Gastroesophageal sphincter (tissue), 4 donors: ENCODE measurements around the gene PHF23. TPM values are rescaled to one million over a fixed set of nuclear protein-coding genes. Genes with fewer than 3 reads are reported as not detected.

Source experiments
- ATAC-seq: fragments of 150-250 bp; one replicate; pipeline ENCODE4 v1.9.1; 2016; ENCODE audit warnings: mild to moderate bottlenecking, moderate library complexity
- H3K27ac ChIP-seq, 4 donors: fragments of 200-600 bp; sonication (generic) in 3 of 4; 1 replicate in 3 of 4; 2 replicates in 1 of 4; pipeline ENCODE4 v1.5.1; 2016 to 2019
- H3K27me3 ChIP-seq: fragments of 200-600 bp; sonication (generic); one replicate; pipeline ENCODE4 v1.5.1; 2019
- H3K36me3 ChIP-seq, 2 donors: fragments of 200-600 bp; sonication (generic); one replicate each; pipeline ENCODE4 v1.5.1; 2019; ENCODE audit warnings: control low read depth in 1 of 2
- H3K4me1 ChIP-seq, 3 donors: fragments of 200-600 bp; sonication (generic); 1 replicate in 2 of 3; 2 replicates in 1 of 3; pipeline ENCODE4 v1.5.1; 2016 to 2019; ENCODE audit warnings: control low read depth in 2 of 3
- H3K4me3 ChIP-seq, 2 donors: fragments of 200-600 bp; sonication (generic); one replicate each; pipeline ENCODE4 v1.5.1; 2019; ENCODE audit warnings: mild to moderate bottlenecking in 1 of 2, moderate library complexity in 1 of 2
- H3K9me3 ChIP-seq, 3 donors: fragments of 200-600 bp; sonication (generic); one replicate each; pipeline ENCODE4 v1.5.1; 2017 to 2019; ENCODE audit warnings: control low read depth in 2 of 3
- EP300 ChIP-seq: sonication (generic); formaldehyde crosslinking; IDR thresholded peaks from one replicate; pipeline ENCODE4 v1.6.1; 2017; ENCODE audit warnings: antibody characterized with exemption, mild to moderate bottlenecking
- POLR2A ChIP-seq, 2 donors: fragments of 450-650 bp; IDR thresholded peaks; one replicate each; pipeline ENCODE4 v1.6.1; 2017; ENCODE audit warnings: antibody characterized with exemption in 2 of 2, mild to moderate bottlenecking in 2 of 2, moderate library complexity in 1 of 2
- POLR2AphosphoS5 ChIP-seq: sonication (generic); formaldehyde crosslinking; IDR thresholded peaks from one replicate; pipeline ENCODE4 v1.6.1; 2017; ENCODE audit warnings: antibody characterized with exemption
- WGBS, 2 donors: methylation state at CpG; one replicate each; pipeline ENCODE4 v1.1.5; 2018; ENCODE audit warnings: low coverage in 1 of 2; 5-methylcytosine and 5-hydroxymethylcytosine counted together
- total RNA-seq, 4 donors: library from RNA; depleted of rRNA; stranded (reverse); fragments of >200 nt; gene quantifications; one replicate each; pipeline ENCODE4 v1.1.0, GENCODE V29; 2016
- TF ChIP-seq, protein P1 (sequence below), 4 experiments: fragments of 200-600 bp in 2 of 4; fragments of 450-650 bp in 2 of 4; sonication (generic) in 1 of 4; IDR thresholded peaks; one replicate each; pipeline ENCODE4 v1.5.1; 2017 to 2019; ENCODE audit warnings: antibody characterized with exemption in 4 of 4, mild to moderate bottlenecking in 2 of 4, moderate library complexity in 2 of 4

The PHF23 gene
- total RNA-seq, 4 donors from 2014 or later, result 29.4 to 38.2 (median 31.0) TPM

- H3K27ac ChIP-seq, result no peak overlapping the region
- TF ChIP-seq EP300, result no peak
- TF ChIP-seq, protein P1, sequence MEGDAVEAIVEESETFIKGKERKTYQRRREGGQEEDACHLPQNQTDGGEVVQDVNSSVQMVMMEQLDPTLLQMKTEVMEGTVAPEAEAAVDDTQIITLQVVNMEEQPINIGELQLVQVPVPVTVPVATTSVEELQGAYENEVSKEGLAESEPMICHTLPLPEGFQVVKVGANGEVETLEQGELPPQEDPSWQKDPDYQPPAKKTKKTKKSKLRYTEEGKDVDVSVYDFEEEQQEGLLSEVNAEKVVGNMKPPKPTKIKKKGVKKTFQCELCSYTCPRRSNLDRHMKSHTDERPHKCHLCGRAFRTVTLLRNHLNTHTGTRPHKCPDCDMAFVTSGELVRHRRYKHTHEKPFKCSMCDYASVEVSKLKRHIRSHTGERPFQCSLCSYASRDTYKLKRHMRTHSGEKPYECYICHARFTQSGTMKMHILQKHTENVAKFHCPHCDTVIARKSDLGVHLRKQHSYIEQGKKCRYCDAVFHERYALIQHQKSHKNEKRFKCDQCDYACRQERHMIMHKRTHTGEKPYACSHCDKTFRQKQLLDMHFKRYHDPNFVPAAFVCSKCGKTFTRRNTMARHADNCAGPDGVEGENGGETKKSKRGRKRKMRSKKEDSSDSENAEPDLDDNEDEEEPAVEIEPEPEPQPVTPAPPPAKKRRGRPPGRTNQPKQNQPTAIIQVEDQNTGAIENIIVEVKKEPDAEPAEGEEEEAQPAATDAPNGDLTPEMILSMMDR (IDR thresholded peaks at IDR 0.05), result no peak
- no peak overlapping the region for H3K4me3 ChIP-seq
- no peaks in the 10 kb centered on the region for H3K27me3 ChIP-seq
- H3K4me1 ChIP-seq, result peaks cover 0 to 42% (median 17%) of the 10 kb centered on the region in 3 donors
- H3K9me3 ChIP-seq, result no peaks in the 10 kb centered on the region
- H3K36me3 ChIP-seq, result peaks cover 0 to 12% of the 10 kb centered on the region in 2 donors
- ATAC-seq, result no peak
- 74 to 87% methylated on average over 8 of the region's 8 CpGs for WGBS, 2 donors
Measured at GRCh38 chr17:7279448-7279847, 40.2 kb upstream of the PHF23 start.

GRCh38 chr17:7266784-7267183 lies 27.5 kb upstream of the PHF23 start:
- WGBS, 2 donors, result 29 to 71% methylated on average over 1 of the region's 1 CpG
- peaks cover 65% of the 10 kb centered on the region for H3K27me3 ChIP-seq

GRCh38 chr17:7263801-7264078 lies 24.5 kb upstream of the PHF23 start:
- H3K4me1 ChIP-seq, result peaks cover 0 to 34% (median 22%) of the 10 kb centered on the region in 3 donors
- ATAC-seq, result no peak
- TF ChIP-seq POLR2A (IDR thresholded peaks at IDR 0.05) (no peak), EP300 (no peak), POLR2AphosphoS5 (no peak)
- TF ChIP-seq, protein P1 (IDR thresholded peaks at IDR 0.05), result no peak
- H3K36me3 ChIP-seq, result peaks cover 0 to 9% of the 10 kb centered on the region in 2 donors
- H3K4me3 ChIP-seq, result no peak overlapping the region
- 39 to 52% methylated on average over 4 of the region's 4 CpGs for WGBS, 2 donors
- no peaks in the 10 kb centered on the region for H3K9me3 ChIP-seq
- peaks cover 83% of the 10 kb centered on the region for H3K27me3 ChIP-seq
- no peak overlapping the region for H3K27ac ChIP-seq

More at GRCh38 chr17:7266784-7267183, 27.5 kb upstream of the PHF23 start:
- H3K4me3 ChIP-seq, result no peak overlapping the region
- H3K27ac ChIP-seq, result no peak overlapping the region
- H3K4me1 ChIP-seq, result peaks cover 0 to 17% (median 11%) of the 10 kb centered on the region in 3 donors
- TF ChIP-seq POLR2A (IDR thresholded peaks at IDR 0.05), result no peak
- no peak for TF ChIP-seq EP300
- no peak for TF ChIP-seq POLR2AphosphoS5
- TF ChIP-seq, protein P1 (IDR thresholded peaks at IDR 0.05), result no peak
- ATAC-seq, result no peak
- no peaks in the 10 kb centered on the region for H3K9me3 ChIP-seq
- no peaks in the 10 kb centered on the region for H3K36me3 ChIP-seq

GRCh38 chr17:7262935-7263800 lies 23.9 kb upstream of the PHF23 start:
- WGBS, 2 donors, result 5 to 9% methylated on average over 11 to 25 of the region's 26 CpGs
- H3K27ac ChIP-seq, result no peak overlapping the region
- peaks cover 0 to 15% of the 10 kb centered on the region in 2 donors for H3K36me3 ChIP-seq
- H3K4me3 ChIP-seq, result peak overlapping the region in 1 of 2 donors; percentile 3
- H3K9me3 ChIP-seq, result no peaks in the 10 kb centered on the region
- H3K27me3 ChIP-seq, result peaks cover 80% of the 10 kb centered on the region
- no peak for TF ChIP-seq EP300
- TF ChIP-seq POLR2A (IDR thresholded peaks at IDR 0.05), result no peak
- TF ChIP-seq POLR2AphosphoS5, result no peak
- TF ChIP-seq, protein P1 (IDR thresholded peaks at IDR 0.05), result no peak
- H3K4me1 ChIP-seq, result peaks cover 0 to 34% (median 22%) of the 10 kb centered on the region in 3 donors
- ATAC-seq, result peak; percentile 26
